ENCODE measurements around the gene RHOT2.
"Not testable (repeated sequence)": the region's sequence is repeated elsewhere in the genome, so short reads cannot be mapped to it uniquely, and the experiment has no call there.

The RHOT2 gene

DNA sequence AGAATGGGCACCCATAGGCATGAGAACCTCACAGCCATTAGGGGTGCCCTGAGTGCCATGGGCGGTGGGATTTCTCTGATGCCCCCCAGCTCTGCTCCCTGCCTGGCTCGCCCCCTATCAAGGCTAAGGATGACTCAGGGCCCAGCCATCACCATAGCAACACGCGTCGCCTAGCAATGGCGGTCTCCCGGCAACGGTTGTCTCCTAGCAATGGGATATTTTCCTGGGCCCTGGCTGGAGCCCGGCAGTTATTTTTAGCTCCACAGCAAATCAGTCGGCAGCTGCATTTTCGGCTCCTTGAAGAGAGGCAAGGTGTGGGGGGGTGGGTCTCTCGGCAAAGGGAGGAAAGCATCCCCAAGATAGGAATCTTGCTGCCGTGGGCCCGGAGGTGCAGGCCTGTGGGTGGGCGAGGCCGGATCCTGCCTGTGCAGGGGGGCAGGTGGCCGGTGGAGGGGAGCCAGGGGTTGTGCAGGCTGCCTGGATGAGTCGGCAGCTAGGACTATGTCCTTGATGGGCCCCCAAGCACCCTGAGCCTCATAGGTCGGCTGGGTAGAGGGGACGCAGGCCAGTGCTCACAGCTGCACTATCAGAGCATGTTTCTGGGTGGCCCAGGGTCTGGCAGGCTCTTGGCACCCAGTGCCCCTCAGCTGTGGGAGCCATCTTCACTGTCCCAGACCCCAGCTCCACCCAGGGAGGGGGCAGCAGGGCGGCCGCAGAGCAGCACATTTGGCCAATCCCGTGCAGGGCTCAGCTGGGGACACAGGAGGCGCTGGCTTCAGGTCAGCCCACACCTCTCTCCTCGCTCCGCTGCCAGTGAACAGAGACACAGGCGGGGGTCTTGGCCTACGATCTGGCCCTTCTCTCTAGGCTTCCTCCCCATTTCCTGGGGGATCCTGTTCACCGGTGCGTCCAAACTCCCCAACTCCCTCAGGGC lies 41.9 kb downstream of the RHOT2 start:
- no peak for DNase-seq
- Mint-ChIP-seq H3K36me3 (ENCODE audit: low read depth) (no peaks in the 10 kb centered on the region), H3K9me3 (no peaks in the 10 kb centered on the region), H3K27me3 (peaks cover 50% of the 10 kb centered on the region), H3K27ac (no peak overlapping the region), H3K4me1 (peaks cover 5% of the 10 kb centered on the region), H3K4me3 (no peak overlapping the region)
- ATAC-seq: no peak

DNA sequence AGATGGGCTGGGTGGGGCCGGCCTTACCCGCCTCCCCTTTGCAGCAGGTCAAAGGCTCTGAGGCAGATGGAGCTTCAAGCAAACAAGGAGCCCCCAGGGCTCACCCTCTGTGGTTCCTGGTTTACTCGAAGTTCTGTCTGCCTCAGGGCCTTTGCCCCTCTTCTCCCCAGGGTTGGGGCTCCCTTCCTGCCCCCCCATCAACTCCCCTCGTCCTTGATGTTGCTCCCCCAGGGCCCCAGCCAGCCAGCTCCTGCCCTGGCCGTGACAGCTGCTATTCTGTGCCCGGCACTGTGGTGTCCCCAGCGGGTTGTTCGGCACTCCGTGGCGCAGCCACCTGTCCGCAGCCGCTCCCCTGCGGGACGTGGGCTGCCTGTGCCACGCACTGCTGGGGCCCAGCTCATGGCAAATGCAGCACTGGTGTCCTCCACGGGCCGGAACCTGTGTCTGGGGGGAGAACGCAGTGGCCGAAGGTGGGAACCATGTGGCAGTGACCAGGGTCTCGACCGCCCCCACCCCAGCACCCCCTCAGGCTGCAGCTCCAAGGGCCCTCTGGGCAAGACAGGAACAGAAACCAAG lies 42.7 kb downstream of the RHOT2 start:
- no peak overlapping the region for H3K4me3 Mint-ChIP-seq
- H3K9me3 Mint-ChIP-seq: no peaks in the 10 kb centered on the region
- no peak for DNase-seq
- no peak for ATAC-seq
- peaks cover 50% of the 10 kb centered on the region for H3K27me3 Mint-ChIP-seq
- peaks cover 5% of the 10 kb centered on the region for H3K4me1 Mint-ChIP-seq
- H3K27ac Mint-ChIP-seq: no peak overlapping the region
- H3K36me3 Mint-ChIP-seq (ENCODE audit: low read depth): no peaks in the 10 kb centered on the region

DNA sequence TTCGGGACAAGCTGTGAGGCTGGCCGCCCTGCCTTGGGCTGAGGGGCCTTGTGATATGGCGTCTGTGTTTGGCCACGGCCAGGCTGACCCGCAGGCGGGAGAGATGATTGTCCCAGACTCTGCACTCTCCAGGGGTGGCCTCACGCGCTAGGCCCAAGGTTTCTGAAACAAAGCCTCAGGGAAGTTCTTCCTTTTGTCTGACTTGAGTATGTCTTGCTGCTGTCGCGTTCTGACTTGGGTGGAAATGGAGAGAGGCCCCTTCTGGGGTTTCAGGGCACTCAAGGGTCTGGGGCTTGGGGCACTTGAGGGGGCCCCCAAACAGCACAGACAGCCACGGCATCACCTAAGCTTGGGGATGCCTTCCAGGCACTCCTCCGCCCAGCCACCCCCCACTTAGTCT lies 43.2 kb downstream of the RHOT2 start:
- no peak for DNase-seq
- Mint-ChIP-seq H3K27me3 (peaks cover 50% of the 10 kb centered on the region), H3K36me3 (ENCODE audit: low read depth) (no peaks in the 10 kb centered on the region), H3K4me3 (no peak overlapping the region), H3K9me3 (no peaks in the 10 kb centered on the region), H3K4me1 (peaks cover 5% of the 10 kb centered on the region), H3K27ac (no peak overlapping the region)
- ATAC-seq: no peak

DNA sequence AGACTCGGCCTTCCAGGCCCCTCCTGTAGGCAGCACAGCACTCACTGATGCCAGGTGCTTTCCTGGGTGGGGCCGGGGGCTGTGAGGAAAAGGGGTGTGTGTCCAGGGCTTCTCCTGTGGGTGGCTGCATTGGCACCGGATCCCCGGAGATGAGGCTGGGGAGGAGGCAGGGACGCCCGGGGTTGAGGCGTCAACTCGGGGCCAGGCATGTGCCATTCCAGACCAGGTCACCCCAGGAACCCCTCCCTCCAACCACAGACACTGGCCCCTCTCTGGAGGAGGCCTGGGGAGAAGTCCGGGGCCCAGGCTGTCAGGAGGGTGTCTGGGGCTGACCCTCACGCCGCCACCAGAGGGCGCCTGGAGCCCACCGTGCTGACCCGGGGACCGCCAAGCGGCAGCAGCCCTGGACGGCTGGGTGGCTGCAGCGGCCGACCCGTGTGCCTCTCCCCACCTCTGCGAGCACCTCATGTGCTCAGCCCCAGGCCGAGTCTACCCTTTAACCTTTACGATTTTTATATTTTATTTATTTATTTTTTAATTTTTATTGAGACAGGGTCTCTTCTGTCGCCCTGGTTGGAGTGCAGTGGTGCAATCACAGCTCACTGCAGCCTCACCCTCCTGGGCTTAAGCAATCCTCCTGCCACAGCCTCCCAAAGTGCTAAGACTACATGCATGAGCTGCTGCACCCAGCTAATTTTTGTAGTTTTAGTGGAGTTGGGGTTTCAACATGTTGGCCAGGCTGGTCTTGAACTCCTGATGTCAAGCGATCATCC lies 43.8 kb downstream of the RHOT2 start:
- Mint-ChIP-seq H3K9me3 (no peaks in the 10 kb centered on the region), H3K36me3 (ENCODE audit: low read depth) (no peaks in the 10 kb centered on the region), H3K4me3 (no peak overlapping the region), H3K27me3 (peaks cover 43% of the 10 kb centered on the region), H3K27ac (no peak overlapping the region), H3K4me1 (peaks cover 6% of the 10 kb centered on the region)
- ATAC-seq: peak; percentile 58
- DNase-seq: peak; percentile 89

DNA sequence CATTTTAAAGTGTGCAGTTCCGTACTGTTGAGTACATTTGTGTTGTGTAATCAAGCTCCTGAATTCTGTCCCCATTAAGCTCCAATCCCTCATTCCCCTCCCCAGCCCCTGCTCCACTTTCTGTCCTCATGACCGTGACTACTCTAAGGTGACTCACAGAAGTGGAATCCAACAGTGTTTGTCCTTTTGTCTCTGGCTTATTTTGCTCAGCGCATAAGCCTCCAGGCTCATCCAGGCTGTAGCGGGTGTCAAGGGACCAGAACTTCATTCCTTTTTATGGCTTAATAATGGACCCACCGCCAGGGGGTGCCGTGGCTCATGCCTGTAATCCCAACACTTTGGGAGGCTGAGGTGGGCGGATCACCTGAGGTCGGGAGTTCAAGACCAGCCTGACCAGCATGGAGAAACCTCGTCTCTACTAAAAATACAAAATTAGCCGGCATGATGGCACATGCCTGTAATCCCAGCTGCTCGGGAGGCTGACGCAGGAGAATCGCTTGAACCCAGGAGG lies 44.9 kb downstream of the RHOT2 start:
- not testable (repeated sequence) for H3K36me3 Mint-ChIP-seq (ENCODE audit: low read depth); ATAC-seq; H3K4me3 Mint-ChIP-seq; H3K4me1 Mint-ChIP-seq; H3K9me3 Mint-ChIP-seq; H3K27ac Mint-ChIP-seq
- peak; percentile 73 for DNase-seq
- peaks cover 35% of the 10 kb centered on the region for H3K27me3 Mint-ChIP-seq

DNA sequence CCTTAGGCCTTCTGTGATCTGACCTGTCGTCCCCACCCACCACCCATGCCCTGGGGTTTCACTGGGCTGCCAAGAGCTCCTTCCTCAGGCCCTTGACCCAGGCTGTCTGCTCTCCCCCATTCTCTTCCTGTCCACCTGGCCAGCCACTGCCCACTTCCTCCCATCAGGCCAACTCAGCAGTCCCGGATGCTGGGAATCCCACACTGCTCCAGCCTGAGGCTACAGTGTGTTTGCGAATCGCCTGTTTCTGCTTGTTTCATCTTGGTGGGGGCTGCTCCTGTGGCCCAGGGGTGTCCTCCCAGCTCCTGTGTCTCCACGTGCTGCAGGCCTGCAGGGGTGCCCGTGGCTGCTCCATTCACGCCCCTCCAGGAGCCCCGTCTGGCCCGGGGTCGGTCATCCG lies 46.1 kb downstream of the RHOT2 start:
- no peak for DNase-seq
- ATAC-seq: no peak
- Mint-ChIP-seq H3K9me3 (no peaks in the 10 kb centered on the region), H3K4me1 (peaks cover 11% of the 10 kb centered on the region), H3K36me3 (ENCODE audit: low read depth) (no peaks in the 10 kb centered on the region), H3K4me3 (no peak overlapping the region), H3K27me3 (peaks cover 24% of the 10 kb centered on the region), H3K27ac (no peak overlapping the region)

DNA sequence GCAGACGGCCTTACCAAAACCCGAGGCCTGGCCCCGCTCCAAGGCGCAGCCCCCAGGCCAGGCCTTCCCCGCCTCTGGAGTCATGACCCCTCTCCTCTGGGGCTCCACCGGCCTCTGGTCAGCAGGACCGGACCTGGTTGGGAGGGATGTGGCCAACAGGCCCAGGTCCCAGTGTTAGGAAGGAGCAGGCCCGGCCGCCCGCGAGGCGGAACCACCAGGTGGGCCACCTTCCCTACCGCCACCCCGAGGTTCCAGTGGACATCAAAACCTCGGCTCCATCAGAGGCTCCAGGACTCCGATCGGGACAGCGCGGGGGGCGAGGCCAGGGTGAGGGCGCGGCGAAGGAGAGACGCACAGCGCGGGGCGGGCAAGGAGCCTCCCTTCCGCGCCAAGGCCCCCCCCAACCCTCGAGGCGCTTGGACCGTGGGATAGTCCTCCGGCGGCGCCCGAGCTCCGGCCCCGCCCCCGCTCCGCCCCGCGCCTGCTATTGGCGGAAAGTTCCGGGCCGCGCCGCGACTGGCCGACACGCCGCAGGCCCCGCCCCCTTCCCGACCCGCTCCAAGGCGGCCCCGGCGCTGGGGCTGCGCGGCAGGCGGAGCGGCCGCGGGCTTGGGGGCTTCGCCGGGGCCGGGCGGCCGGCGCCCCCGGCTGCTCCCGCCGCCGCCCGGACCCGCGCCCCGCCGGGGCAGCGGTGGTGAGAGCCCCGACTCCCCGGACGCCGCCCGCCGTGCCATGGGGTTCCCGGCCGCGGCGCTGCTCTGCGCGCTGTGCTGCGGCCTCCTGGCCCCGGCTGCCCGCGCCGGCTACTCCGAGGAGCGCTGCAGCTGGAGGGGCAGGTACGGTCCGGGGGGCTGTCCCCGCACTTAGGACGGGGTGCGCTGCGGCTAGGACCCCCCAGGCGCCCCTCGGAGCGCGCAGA lies 46.9 kb downstream of the RHOT2 start, which contains the start of gene METRN:
Gene METRN (plus strand): TSS at position 561 of the 919 bp plus-strand sequence. CDS start 172 bp downstream, at position 733.
- peak within 1 kb of the TSS; percentile 61 for H3K4me3 Mint-ChIP-seq
- H3K27ac Mint-ChIP-seq: no peak within 1 kb of the TSS
- H3K36me3 Mint-ChIP-seq (ENCODE audit: low read depth): no peaks in the 10 kb centered on the region
- DNase-seq (peak; percentile 95), ATAC-seq (peak; percentile 77)
- peaks cover 19% of the 10 kb centered on the region for H3K27me3 Mint-ChIP-seq
- H3K9me3 Mint-ChIP-seq: no peaks in the 10 kb centered on the region
- peaks cover 18% of the 10 kb centered on the region for H3K4me1 Mint-ChIP-seq

DNA sequence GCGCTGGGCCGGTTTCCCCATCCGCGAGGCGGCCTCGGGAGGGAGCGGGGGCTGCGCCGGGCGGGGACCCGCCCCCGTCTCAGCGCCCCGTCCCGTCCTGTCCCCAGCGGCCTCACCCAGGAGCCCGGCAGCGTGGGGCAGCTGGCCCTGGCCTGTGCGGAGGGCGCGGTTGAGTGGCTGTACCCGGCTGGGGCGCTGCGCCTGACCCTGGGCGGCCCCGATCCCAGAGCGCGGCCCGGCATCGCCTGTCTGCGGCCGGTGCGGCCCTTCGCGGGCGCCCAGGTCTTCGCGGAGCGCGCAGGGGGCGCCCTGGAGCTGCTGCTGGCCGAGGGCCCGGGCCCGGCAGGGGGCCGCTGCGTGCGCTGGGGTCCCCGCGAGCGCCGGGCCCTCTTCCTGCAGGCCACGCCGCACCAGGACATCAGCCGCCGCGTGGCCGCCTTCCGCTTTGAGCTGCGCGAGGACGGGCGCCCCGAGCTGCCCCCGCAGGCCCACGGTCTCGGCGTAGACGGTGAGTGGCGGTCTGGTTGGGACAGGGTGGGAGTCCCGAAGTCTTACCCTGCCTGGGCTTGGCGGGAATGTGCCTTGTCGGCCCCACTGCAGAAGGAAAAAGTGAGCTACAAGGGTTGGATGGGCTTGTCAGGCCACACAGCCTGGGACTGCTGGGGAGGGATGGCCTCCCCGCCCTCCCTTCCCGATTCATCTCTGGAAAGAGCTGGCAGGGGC lies 47.7 kb downstream of the RHOT2 start:
- H3K27me3 Mint-ChIP-seq: peaks cover 17% of the 10 kb centered on the region
- ATAC-seq (peak; percentile 5), DNase-seq (peak; percentile 43)
- no peak overlapping the region for H3K27ac Mint-ChIP-seq
- no peaks in the 10 kb centered on the region for H3K36me3 Mint-ChIP-seq (ENCODE audit: low read depth)
- no peaks in the 10 kb centered on the region for H3K9me3 Mint-ChIP-seq
- peaks cover 22% of the 10 kb centered on the region for H3K4me1 Mint-ChIP-seq
- H3K4me3 Mint-ChIP-seq: peak overlapping the region; percentile 61

DNA sequence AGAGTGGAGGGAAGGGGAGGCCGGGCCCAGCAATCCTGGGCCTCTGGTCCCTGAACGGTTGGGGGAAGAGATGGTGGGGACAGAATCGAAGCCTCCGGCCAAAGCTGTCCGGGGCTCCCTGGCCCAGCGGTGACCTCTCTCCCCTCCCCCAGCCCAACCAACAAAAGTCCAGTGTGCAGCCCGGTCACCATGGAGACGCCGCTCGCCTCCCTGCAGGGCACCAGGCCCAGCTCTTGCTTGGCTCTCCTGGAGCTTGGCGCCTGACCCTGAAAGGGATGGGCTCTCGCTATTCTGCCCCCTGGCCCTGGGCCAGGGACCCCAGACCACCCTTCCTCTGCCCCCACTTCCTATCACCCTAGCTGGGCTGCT lies 48.3 kb downstream of the RHOT2 start:
- H3K4me3 Mint-ChIP-seq: peak overlapping the region; percentile 61
- H3K36me3 Mint-ChIP-seq (ENCODE audit: low read depth): no peaks in the 10 kb centered on the region
- no peak overlapping the region for H3K27ac Mint-ChIP-seq
- ATAC-seq (no peak), DNase-seq (no peak)
- H3K4me1 Mint-ChIP-seq: peaks cover 22% of the 10 kb centered on the region
- peaks cover 15% of the 10 kb centered on the region for H3K27me3 Mint-ChIP-seq
- H3K9me3 Mint-ChIP-seq: no peaks in the 10 kb centered on the region

DNA sequence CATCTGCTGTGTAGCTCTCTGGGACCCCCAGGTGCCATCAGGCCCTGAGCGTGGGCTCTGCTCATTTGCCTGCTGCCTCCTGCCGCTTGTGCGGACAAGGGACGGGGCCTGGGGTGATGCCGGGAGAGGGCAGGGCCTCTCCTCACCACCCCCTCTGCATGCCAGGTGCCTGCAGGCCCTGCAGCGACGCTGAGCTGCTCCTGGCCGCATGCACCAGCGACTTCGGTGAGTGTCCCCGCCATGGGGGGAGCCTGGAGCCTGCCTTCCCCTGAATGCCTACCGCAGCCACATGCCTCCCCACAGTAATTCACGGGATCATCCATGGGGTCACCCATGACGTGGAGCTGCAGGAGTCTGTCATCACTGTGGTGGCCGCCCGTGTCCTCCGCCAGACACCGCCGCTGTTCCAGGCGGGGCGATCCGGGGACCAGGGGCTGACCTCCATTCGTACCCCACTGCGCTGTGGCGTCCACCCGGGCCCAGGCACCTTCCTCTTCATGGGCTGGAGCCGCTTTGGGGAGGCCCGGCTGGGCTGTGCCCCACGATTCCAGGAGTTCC lies 48.9 kb downstream of the RHOT2 start:
- H3K36me3 Mint-ChIP-seq (ENCODE audit: low read depth): no peaks in the 10 kb centered on the region
- H3K27me3 Mint-ChIP-seq: peaks cover 14% of the 10 kb centered on the region
- no peak overlapping the region for H3K27ac Mint-ChIP-seq
- H3K4me3 Mint-ChIP-seq: peak overlapping the region; percentile 61
- no peak for ATAC-seq
- peaks cover 22% of the 10 kb centered on the region for H3K4me1 Mint-ChIP-seq
- no peaks in the 10 kb centered on the region for H3K9me3 Mint-ChIP-seq
- DNase-seq: no peak

DNA sequence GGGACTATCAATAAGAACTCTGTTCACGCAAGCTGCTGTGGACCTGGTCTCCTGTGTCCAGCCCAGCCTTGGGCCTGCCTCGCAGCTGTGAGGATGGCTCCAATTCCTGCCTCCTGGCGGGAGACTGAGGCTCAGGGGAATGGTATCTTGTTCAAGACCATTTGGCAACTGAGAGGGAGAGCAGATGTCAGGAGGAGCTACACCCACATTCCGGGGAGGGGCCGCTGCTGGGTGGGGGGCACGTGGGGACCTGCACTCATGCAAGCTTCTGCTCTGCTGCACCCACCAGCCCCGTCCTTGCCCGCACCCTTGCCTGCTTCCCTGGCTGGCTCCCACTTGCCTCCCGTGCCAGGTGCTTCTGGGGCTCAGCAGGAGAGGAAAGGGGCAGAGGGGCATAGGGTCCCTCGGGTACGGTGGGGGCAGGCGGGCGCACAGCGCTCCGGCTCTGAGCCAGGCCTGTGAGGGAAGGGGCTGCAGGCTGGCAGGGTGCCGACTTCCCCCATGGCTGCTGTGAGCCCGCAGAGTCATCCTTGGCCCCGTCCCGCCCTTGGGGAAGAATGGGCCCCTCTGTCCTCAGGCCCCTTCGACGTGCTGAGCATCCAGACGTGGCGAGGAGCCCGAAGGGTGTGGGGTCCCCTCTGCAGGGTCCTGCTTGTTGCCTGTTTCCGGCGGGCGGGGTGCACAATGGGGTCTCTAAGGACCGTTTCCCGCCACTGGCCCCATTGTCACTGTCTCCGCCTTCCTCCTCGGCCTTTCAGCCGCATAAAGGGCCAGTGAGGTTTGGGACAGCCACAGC lies 49.7 kb downstream of the RHOT2 start:
- DNase-seq: no peak
- no peak overlapping the region for H3K27ac Mint-ChIP-seq
- H3K36me3 Mint-ChIP-seq (ENCODE audit: low read depth): no peaks in the 10 kb centered on the region
- H3K27me3 Mint-ChIP-seq: peaks cover 10% of the 10 kb centered on the region
- no peak for ATAC-seq
- no peak overlapping the region for H3K4me3 Mint-ChIP-seq
- H3K4me1 Mint-ChIP-seq: peaks cover 23% of the 10 kb centered on the region
- H3K9me3 Mint-ChIP-seq: no peaks in the 10 kb centered on the region

DNA sequence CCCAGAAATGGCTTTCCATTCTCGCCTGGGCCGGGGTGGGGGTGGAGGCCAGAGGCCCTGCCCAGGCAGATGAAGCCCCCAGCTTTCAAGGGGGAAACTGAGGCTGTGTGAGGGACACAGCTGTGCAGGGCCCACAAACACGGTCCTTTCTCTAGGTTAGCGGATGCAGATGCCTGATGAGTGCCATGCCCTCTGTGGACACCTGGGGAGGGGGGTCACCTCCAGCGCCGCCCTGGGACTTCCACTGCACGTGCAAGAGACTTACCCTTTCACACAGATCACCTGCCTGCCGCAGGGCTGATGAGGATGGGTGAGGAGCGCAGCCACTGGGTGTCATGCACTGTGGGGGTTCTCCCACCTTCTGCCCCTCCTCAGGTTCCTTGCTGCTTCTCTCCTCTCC lies 50.5 kb downstream of the RHOT2 start:
- ATAC-seq (no peak), DNase-seq (no peak)
- H3K4me3 Mint-ChIP-seq: no peak overlapping the region
- H3K27me3 Mint-ChIP-seq: peaks cover 7% of the 10 kb centered on the region
- H3K36me3 Mint-ChIP-seq (ENCODE audit: low read depth): no peaks in the 10 kb centered on the region
- no peaks in the 10 kb centered on the region for H3K9me3 Mint-ChIP-seq
- peaks cover 23% of the 10 kb centered on the region for H3K4me1 Mint-ChIP-seq
- H3K27ac Mint-ChIP-seq: no peak overlapping the region

Measured in activated naive CD8-positive, alpha-beta T cell treated with anti-CD3 and anti-CD28 coated beads, Interleukin-2, amount 50 U/mL, for 24 hours (primary cell).